Middle frontal gyrus (tissue), 1 donor: ENCODE measurements around the gene MSRB1.

Experiments
- DNase-seq: peaks from one replicate; pipeline ENCODE4 v3.0.0-alpha.2; 2015; ENCODE audit warnings: low spot score; ENCODE audit errors: extremely low spot score

The MSRB1 gene, protein sequence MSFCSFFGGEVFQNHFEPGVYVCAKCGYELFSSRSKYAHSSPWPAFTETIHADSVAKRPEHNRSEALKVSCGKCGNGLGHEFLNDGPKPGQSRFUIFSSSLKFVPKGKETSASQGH

GRCh38 chr16:1942810-1943726, at the start of gene MSRB1:
MSRB1 (minus strand) TSS chr16:1943199; CDS start chr16:1943156, 43 bp downstream.
- DNase-seq: peak; percentile 98

DNA sequence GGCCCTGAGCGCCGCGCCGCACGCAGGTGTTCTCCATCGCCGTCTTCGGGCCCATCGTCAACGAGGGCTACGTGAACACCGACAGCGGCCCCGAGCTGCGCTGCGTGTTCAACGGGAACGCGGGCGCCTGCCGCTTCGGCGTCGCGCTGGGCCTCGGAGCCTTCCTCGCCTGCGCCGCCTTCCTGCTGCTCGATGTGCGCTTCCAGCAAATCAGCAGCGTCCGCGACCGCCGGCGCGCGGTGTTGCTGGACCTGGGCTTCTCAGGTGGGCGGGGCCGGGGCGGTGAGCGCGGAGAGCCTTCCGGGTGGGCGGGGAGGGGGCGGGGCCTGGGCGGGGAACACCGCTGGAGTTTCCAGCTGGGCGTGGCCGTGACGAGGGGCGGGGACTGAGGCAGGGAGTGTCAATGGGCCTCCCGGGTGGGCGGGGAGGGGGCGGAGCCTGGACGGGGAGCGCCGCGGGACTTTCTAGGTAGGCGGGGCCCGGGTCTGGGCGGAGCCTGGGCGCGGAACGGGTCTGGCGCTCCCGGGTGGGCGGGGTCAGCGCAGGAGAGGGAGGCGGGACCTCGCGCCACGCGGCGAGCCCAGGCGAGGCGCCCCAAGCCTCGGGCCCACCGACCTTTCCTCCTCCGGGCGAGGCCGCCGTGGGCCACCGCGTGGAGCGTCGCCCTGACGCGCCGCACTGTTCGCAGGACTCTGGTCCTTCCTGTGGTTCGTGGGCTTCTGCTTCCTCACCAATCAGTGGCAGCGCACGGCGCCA, 49.1 kb upstream of the MSRB1 start:
- peak; percentile 53 for DNase-seq

- DNase-seq: no peak
Measured at GRCh38 chr16:1991588-1991947, 48.6 kb upstream of the MSRB1 start.

GRCh38 chr16:1991135-1991551, 48.1 kb upstream of the MSRB1 start:
- DNase-seq: no peak

DNA sequence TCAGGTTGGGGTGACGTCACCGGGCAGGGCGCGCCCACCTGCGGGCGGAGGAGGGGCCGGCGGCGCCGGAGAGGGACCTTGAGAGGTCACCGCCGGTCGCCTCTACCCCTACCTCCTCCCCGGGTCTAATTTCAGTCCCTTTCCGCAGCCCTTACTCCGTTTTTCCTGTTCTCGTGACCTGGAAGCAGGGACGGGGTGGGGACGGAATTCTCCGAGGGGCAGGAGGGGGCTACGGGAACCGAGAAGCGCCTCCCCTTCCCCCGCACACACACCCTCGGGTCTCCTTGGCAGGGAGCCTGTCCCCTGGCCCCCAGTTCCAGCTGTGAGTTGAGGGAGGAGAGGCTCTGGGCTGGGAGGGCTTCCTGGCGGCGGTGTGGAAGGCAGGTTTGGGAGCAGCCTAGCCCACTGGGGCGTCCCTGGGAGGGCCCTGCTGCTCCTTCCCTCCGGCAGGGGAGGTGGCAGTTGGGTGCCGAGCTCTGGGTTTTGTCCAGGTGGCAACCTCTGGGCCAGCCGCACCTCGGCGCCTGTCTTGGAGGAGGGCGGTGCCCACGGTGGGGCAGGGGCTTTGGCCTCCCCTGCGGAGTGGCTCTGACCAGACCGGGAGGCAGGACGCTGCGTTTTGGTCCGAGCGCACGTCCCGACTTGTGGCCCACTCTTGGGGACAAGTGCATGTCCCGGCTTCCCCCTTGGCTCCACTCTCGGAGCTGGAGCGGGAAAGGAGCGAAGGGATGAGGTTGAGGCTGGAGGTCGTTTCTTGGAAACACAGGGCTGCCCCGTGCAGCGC, 47.5 kb upstream of the MSRB1 start:
- DNase-seq: no peak

DNA sequence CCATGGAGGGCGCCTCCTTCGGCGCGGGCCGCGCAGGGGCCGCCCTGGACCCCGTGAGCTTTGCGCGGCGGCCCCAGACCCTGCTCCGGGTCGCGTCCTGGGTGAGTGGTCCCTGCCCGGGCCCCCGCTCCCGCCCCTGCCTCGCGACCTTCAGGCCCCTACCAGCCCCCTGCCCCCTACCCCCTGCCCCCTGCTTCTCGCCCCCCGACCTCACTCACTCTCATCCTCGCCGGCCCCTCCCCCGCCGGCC, 47.0 kb upstream of the MSRB1 start:
- DNase-seq: no peak

- no peak for DNase-seq
Measured at GRCh38 chr16:1989209-1990100, 46.5 kb upstream of the MSRB1 start, which contains the start of gene SYNGR3. SYNGR3 (plus strand) TSS chr16:1989970; CDS start chr16:1990103, 133 bp downstream.

- DNase-seq: no peak
Measured at GRCh38 chr16:1987198-1987597, 44.2 kb upstream of the MSRB1 start.

- DNase-seq: no peak
Measured at GRCh38 chr16:1985466-1986150, 42.6 kb upstream of the MSRB1 start.

DNA sequence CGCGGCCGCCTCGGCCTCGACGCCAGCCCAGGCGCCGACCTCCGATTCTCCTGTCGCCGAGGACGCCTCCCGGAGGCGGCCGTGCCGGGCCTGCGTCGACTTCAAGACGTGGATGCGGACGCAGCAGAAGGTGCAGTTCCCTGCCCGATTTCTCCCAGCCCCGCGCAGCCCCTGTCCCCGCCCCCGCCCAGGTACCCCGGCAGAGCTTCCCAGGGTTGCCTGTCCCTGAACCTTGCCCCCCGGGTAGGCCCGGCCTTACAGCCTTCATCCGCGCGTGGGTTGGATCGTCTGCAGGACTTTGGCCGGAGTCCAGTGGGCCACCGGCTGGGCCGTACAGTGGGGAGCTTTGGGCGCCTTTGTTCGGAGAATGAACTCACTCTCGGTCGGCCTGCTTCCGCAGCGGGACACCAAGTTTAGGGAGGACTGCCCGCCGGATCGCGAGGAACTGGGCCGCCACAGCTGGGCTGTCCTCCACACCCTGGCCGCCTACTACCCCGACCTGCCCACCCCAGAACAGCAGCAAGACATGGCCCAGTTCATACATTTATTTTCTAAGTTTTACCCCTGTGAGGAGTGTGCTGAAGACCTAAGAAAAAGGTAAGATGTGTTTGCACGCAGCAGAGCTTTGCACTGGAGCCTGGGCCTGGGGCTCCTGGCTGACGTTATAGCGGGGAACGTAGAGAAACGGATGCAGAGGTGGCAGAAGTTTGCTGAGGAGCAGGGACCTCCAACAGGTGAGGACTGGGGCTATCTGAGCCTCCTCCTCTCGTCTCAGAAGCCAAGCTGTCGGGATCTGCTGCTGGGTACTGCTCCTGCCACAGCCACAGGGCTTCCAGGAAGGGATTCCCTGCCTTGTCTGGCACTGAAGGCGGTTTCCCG, 41.6 kb upstream of the MSRB1 start:
- DNase-seq: no peak

- peak; percentile 74 for DNase-seq
Measured at GRCh38 chr16:1983544-1984346, 40.7 kb upstream of the MSRB1 start, which contains the start of gene GFER. GFER (plus strand) TSS chr16:1984193; CDS start chr16:1984219, 26 bp downstream.

DNA sequence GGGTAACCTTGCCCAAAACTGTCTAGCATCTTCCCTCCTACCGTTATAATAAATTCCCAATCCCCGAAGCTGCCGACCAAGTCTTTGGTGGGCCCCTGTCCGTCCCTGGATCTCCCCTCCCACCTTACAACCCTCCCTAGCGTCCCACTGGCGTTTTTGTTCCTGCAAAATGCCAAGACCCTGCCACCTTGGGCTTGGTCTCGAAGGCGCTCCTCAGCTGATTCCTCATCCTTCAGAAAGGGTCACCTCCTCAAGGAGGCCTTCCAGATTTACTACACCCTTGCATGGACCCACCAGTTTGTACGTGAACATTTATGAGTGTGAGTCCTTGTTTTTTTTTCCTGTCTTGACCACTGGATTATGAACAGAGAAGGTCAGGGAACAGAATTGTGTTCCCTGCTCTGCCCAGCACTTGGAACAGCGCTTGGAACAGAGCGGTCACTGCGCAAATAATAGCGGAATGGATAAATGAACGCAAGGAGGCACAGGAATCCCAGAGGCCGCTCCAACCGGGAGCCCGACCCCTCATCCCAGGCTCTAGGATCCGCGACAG, 40.1 kb upstream of the MSRB1 start:
- DNase-seq: no peak

DNA sequence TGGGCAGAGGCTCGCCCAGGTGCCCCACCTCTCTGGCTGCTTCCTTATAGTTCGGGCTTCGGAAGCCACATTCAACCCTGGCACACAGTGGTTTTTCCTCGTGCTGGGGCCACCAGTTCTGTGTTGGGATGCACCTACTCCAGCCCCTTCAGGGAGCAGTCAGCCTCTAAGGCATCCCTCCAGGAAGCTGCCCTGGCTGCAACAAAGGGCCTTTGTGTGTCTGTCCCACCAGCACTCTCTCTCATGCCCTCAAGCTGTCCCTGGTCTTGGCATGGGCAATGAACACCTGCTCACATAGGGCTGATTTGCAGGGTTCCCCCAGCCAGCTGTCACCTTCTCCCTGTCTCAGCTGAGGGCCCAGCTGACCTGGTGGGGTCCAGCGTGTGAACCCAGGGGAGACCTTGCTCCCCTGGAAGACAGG, 39.0 kb upstream of the MSRB1 start:
- DNase-seq: no peak

DNA sequence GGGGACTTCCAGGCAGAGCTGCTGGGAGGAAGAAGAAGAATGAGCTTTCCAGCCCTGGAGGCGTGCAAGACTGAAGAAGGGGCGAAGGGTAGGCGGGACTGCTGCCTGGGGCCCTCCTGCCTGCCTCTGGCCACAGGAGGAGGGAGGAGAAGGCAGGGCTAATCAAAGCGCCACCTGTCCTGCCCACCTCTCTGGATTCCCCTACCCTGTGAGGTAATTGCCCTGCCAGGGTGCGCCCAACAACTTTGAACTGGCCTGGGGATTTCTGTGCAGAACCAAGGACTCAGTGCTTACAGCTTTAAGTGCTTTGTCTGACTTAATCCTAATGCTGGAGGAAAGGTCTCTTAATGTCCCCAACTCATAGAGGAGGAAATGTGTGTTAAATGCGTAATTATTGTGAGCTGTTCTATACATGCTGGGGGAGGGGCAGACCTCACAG, 38.4 kb upstream of the MSRB1 start, which contains the start of gene NOXO1:
Gene NOXO1, minus strand, starts transcription at position 72 of the 439 bp plus-strand sequence. CDS start 290 bp downstream, outside the sequence.
- no peak for DNase-seq

- DNase-seq: no peak
Measured at GRCh38 chr16:1980770-1981087, 37.7 kb upstream of the MSRB1 start.

- no peak for DNase-seq
Measured at GRCh38 chr16:1980030-1980769, 37.2 kb upstream of the MSRB1 start.
